Measurements from ENCODE around the gene ARHGAP12. TPM values are rescaled to one million over a fixed set of nuclear protein-coding genes. Genes with fewer than 3 reads are reported as not detected.

ARHGAP12 gene
- total RNA-seq, 1 donor from 2014 or later = 11.4 TPM

DNA sequence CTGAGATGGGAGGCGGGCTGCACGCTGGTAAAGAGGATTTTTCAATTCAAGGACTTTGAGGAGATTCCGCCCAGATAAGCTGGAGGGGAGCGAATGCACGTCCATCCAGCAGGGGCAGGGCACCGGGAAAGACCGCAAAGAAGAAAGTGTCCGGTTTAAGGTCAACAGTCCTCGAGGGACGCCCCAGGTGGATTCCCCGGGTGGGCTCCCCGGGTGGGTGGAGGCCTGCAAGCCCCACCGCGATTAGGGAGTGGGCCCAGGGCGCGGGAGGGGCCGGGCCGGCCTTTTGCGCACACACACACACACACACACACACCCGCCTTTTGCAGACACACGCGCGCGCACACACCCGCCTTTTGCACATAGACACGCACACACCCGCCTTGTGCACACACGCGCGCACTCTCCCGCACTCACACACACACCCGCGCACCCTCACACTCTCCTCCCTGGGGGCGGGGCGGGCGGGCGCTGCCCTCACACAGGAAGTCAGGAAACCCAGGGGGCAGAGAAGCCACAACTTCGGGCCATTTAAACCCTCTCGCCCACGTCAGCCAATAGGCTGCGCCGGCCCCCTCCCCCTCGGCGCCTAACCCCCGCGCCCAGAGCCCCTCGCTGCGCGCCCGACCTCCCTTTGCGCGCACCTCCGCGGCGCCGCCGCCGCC is 615 bp downstream of the ARHGAP12 start:
- peak in 1 of 2 donors; percentile 76 for DNase-seq (ENCODE audit: low spot score in 2 of 2)
- Histone ChIP-seq H3K9me3 (no peaks in the 10 kb centered on the region), H3K4me3 (peak overlapping the region; percentile 85 to 98), H3K27ac (peak overlapping the region; percentile 95 to 96), H3K36me3 (no peaks in the 10 kb centered on the region), H3K4me1 (peaks cover 0 to 19% of the 10 kb centered on the region in 2 donors), H3K27me3 (no peaks in the 10 kb centered on the region)
- TF ChIP-seq, protein P1, sequence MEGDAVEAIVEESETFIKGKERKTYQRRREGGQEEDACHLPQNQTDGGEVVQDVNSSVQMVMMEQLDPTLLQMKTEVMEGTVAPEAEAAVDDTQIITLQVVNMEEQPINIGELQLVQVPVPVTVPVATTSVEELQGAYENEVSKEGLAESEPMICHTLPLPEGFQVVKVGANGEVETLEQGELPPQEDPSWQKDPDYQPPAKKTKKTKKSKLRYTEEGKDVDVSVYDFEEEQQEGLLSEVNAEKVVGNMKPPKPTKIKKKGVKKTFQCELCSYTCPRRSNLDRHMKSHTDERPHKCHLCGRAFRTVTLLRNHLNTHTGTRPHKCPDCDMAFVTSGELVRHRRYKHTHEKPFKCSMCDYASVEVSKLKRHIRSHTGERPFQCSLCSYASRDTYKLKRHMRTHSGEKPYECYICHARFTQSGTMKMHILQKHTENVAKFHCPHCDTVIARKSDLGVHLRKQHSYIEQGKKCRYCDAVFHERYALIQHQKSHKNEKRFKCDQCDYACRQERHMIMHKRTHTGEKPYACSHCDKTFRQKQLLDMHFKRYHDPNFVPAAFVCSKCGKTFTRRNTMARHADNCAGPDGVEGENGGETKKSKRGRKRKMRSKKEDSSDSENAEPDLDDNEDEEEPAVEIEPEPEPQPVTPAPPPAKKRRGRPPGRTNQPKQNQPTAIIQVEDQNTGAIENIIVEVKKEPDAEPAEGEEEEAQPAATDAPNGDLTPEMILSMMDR (IDR thresholded peaks at IDR 0.05) = peak; percentile 24 to 38 (median 32)
- intact Hi-C loops (cut with DNase I) = loop anchor here (2.0 to 5.0 kb wide), 5 partner anchors 19 to 219 kb away; no protein-coding TSS in a partner anchor

DNA sequence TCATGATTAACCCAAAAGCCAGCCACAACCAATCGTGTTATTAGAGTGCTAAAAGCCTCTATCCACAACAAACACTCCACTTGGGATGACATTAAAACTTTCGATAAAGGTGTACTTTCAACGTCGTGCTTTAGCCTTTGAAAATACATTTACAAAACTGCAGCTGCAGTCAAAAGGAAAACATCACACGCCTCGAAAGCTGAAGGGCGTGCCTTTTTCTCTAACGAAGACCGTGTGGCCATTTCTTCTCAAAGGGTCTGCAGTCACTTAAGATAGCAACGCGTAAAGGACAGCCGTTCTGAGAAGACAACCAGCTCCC is 1.1 kb downstream of the ARHGAP12 start:
- Histone ChIP-seq H3K36me3 (no peaks in the 10 kb centered on the region), H3K4me1 (peaks cover 0 to 19% of the 10 kb centered on the region in 2 donors), H3K4me3 (peak overlapping the region; percentile 85 to 98), H3K27me3 (no peaks in the 10 kb centered on the region), H3K9me3 (no peaks in the 10 kb centered on the region), H3K27ac (peak overlapping the region; percentile 95 to 96)
- no peak for DNase-seq (ENCODE audit: low spot score in 2 of 2)
- TF ChIP-seq, protein P1 (IDR thresholded peaks at IDR 0.05) = no peak
- intact Hi-C loops (cut with DNase I) = loop anchor here (5.0 kb wide), 4 partner anchors 45 to 220 kb away; no protein-coding TSS in a partner anchor

DNA sequence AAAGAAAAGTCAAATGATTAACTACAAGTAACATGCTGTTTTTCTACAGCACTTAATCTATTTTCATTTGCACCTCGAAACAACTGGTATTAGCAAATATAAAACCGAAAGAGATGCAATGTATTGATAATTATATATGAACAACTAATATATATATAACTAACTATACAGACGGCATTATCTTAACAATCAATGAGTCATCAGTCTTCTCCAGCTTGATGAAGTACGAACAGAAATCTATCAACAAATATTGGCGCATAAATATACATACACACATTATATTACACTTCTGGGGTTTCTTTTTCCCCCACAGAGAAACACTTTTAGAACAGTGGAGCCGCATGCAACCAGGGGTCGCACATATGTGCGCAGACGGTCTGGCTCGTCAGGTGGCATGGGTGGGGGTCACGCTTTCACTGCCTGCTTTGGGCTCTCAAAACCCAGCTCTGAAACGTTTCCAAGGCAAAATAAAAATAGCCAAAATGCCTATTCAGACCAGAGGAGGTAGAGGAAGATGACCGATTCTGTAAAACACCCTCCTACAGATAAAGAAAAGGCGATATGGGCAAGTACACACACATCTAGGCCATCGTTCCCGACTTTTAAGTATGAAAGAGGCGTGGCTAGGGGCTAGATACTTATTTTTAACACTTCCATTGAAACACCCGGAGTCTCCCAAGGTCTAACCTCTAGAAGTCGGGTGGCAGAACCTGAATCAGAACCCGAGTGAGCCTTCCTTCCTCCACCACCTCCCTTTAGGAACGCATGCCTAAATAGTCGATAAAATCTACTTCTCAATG is 1.7 kb downstream of the ARHGAP12 start:
- Histone ChIP-seq H3K4me1 (peaks cover 0 to 19% of the 10 kb centered on the region in 2 donors), H3K27me3 (no peaks in the 10 kb centered on the region), H3K9me3 (no peaks in the 10 kb centered on the region), H3K4me3 (peak overlapping the region; percentile 85 to 98), H3K27ac (peak overlapping the region; percentile 95 to 96), H3K36me3 (no peaks in the 10 kb centered on the region)
- TF ChIP-seq, protein P1 (IDR thresholded peaks at IDR 0.05) = no peak
- no peak for DNase-seq (ENCODE audit: low spot score in 2 of 2)
- intact Hi-C loops (cut with DNase I) = loop anchor here (1.0 to 5.0 kb wide), 5 partner anchors 27 to 220 kb away; no protein-coding TSS in a partner anchor

DNA sequence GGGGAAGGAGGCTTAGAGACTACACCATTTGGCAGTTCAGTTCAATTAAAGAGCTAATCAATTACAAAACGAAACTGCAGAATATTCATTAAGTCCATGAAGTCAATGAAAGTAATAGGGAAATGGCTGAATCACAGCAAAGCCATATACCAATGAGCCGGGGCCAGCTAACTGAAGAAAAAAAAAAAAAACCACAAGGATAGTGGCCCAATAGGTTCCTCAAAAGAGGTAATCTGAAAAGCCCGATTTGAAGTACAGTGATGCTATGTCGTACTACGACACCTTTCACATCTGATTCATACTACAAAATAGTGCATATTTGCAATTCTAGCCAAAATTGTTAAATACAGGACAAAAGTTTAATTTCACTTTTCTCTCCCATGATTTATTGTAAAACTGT is 2.5 kb downstream of the ARHGAP12 start:
- intact Hi-C loops (cut with DNase I) = loop anchor here (1.0 to 5.0 kb wide), 5 partner anchors 26 to 221 kb away; no protein-coding TSS in a partner anchor

DNA sequence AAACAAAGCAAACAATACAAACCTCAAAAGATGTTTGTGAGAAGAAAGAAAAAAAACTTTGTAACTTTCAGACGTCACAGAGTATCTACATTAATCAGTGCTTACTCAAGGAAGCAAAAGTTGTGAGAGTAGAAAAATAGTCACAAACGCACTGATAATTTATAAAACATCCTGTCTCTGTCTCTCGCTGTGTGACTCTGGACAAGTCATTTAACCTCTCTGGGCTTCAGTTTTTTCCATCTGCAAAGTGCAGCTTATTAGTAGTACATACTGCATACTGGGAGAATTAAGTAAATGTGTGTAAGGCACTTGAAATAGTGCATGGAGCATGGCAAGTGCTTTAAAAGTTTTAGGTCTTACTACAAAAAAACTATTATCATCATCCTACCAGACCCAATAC is 3.8 kb downstream of the ARHGAP12 start:
- Histone ChIP-seq H3K4me1 (peaks cover 0 to 9% of the 10 kb centered on the region in 2 donors), H3K27me3 (no peaks in the 10 kb centered on the region), H3K27ac (no peak overlapping the region), H3K9me3 (no peaks in the 10 kb centered on the region), H3K4me3 (no peak overlapping the region), H3K36me3 (no peaks in the 10 kb centered on the region)
- intact Hi-C loops (cut with DNase I) = loop anchor here (5.0 kb wide), 4 partner anchors 43 to 222 kb away; no protein-coding TSS in a partner anchor
- TF ChIP-seq, protein P1 (IDR thresholded peaks at IDR 0.05) = no peak
- no peak for DNase-seq (ENCODE audit: low spot score in 2 of 2)

More for the DNA sequence above, 2.5 kb downstream of the ARHGAP12 start:
- Histone ChIP-seq H3K27ac (no peak overlapping the region), H3K36me3 (no peaks in the 10 kb centered on the region), H3K4me1 (peaks cover 0 to 19% of the 10 kb centered on the region in 2 donors), H3K9me3 (no peaks in the 10 kb centered on the region), H3K27me3 (no peaks in the 10 kb centered on the region), H3K4me3 (peak overlapping the region in 1 of 2 donors; percentile 85)
- DNase-seq (ENCODE audit: low spot score in 2 of 2) = no peak
- TF ChIP-seq, protein P1 (IDR thresholded peaks at IDR 0.05) = no peak

All from ascending aorta (tissue), 2 donors.